ENCODE results near the gene FAM199X. TPM values are rescaled to one million over a fixed set of nuclear protein-coding genes. Genes with fewer than 3 reads are reported as not detected.

Gene FAM199X
- total and polyA plus RNA-seq, 2 experiments from 2014 or later = 9.7 to 16.9 TPM

DNA sequence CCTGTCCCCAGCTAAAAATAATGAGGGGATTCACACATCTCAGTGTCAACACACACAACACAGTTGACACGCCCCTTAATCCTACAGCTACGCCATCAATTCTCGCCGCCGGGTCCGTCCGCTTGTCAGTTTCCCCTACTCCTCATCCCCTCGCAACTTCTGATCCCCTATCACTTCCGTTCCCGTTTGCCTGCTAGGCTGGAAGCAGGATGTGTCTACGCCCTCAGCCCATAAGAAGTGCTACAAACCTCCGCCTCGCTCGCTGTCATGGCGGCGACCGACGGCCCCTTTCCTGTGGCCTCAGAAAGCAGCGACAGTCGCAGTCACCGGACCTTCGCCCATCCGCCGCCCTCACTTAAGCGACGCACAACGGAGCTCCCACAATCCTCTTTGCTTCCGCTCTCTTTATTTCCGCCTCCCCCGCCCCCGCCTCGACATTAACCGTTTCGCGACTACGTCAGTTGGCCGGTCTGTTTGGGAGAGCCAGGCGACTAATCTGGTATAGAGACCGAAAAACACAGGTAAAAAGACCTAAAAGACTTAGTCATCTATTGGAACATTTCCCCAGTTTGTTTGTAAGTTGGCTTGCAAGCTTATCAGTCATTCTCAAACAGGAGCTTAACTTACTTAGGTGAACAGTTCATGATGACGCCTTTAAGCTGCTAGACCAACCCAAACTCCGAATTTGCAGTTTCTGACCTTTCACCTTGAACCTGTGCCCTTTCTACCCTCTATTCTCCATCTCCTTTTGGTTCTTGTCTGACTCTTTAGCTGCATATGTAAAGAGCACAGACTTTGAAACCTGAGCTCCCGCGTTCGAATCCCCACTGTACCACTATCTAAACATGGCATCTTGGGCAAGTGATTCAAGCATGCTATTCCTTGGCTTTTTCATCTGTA, 9.4 kb upstream of the FAM199X start, which contains the start of gene SLC25A53:
Gene SLC25A53, minus strand, starts transcription at position 380 of the 900 bp plus-strand sequence. CDS start 51,752 bp downstream, outside the sequence.
- no peaks in the 10 kb centered on the region for H3K9me3 ChIP-seq (ENCODE audit: low read depth)
- no peaks in the 10 kb centered on the region for H3K36me3 ChIP-seq (ENCODE audit: low read depth)
- peak within 1 kb of the TSS; percentile 92 for H3K4me2 ChIP-seq (ENCODE audit: unreplicated experiment)
- TF ChIP-seq EZH2phosphoT487 (IDR thresholded peaks at IDR 0.05; ENCODE audit: insufficient read depth, low read depth) (no peak), EZH2 (IDR thresholded peaks at IDR 0.05; ENCODE audit: insufficient read depth, poor library complexity, severe bottlenecking) (no peak)
- H3K9ac ChIP-seq = peak within 1 kb of the TSS; percentile 93
- no peaks in the 10 kb centered on the region for H3K9me2 ChIP-seq (ENCODE audit: insufficient read depth)
- H3F3A ChIP-seq (ENCODE audit: insufficient read depth) = no peaks in the 10 kb centered on the region
- peak; percentile 87 for DNase-seq
- in situ Hi-C loops (cut with MboI) = no loop called here
- H3K4me1 ChIP-seq (ENCODE audit: insufficient read depth) = peaks cover 8% of the 10 kb centered on the region; the same call in 1 of the 2 replicates
- H3K79me2 ChIP-seq (ENCODE audit: insufficient read depth) = peaks cover 45% of the 10 kb centered on the region
- WGBS, 2 experiments (ENCODE audit: low coverage in 1 of 2, low lambda C conversion rate in 2 of 2, missing lambda C conversion rate in 2 of 2) = 0 to 1% methylated on average over 30 to 44 of the region's 44 CpGs
- H3K27ac ChIP-seq = peak within 1 kb of the TSS; percentile 95
- peak within 1 kb of the TSS; percentile 97 for H2AFZ ChIP-seq
- no peaks in the 10 kb centered on the region for H3K27me3 ChIP-seq (replicated peaks; ENCODE audit: insufficient read depth)
- no peaks in the 10 kb centered on the region for H4K20me1 ChIP-seq (ENCODE audit: insufficient read depth)
- H3K4me3 ChIP-seq = peak within 1 kb of the TSS; percentile 94

DNA sequence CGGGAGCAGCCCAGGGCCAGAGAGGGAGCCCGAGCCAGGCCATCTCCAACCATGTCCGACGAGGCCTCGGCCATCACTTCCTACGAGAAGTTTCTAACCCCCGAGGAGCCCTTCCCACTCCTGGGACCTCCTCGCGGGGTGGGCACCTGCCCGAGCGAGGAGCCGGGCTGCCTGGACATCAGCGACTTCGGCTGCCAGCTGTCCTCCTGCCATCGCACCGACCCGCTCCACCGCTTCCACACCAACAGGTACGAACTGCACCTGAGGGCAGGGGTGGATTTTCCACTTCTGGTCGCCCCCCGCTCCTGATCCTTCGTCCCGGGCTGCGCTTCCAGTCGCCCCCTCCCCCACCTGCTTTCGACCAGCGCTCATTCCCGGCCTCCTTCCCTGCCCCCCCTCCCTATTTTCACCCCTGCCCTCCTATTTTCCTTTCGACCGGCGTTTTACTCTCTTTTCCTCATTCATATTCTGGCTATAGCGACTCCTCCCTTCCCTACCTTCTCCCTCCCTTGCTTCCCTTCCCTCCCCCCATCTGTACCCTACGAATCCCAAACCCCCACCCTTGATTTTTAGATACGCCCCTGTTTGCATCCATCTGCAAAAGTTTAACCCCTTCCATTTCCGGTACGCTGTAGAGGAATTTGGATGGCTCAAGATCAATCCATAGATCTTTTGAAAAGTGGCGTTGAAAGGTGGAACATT, 633 bp downstream of the FAM199X start:
- H3K9me3 ChIP-seq (ENCODE audit: low read depth) = no peaks in the 10 kb centered on the region
- no peaks in the 10 kb centered on the region for H3K36me3 ChIP-seq (ENCODE audit: low read depth)
- no peaks in the 10 kb centered on the region for H3K27me3 ChIP-seq (replicated peaks; ENCODE audit: insufficient read depth)
- peak overlapping the region; percentile 84 for H3K4me3 ChIP-seq
- H3K4me1 ChIP-seq (ENCODE audit: insufficient read depth) = no peaks in the 10 kb centered on the region
- no peaks in the 10 kb centered on the region for H3K9me2 ChIP-seq (ENCODE audit: insufficient read depth)
- H4K20me1 ChIP-seq (ENCODE audit: insufficient read depth) = no peaks in the 10 kb centered on the region
- H3K9ac ChIP-seq = peak overlapping the region; percentile 89
- in situ Hi-C loops (cut with MboI) = no loop called here
- 2% methylated on average over 4 to 21 of the region's 37 CpGs for WGBS, 2 experiments (ENCODE audit: low coverage in 1 of 2, low lambda C conversion rate in 2 of 2, missing lambda C conversion rate in 2 of 2)
- TF ChIP-seq EZH2phosphoT487 (IDR thresholded peaks at IDR 0.05; ENCODE audit: insufficient read depth, low read depth) (no peak), EZH2 (IDR thresholded peaks at IDR 0.05; ENCODE audit: insufficient read depth, poor library complexity, severe bottlenecking) (no peak)
- peak overlapping the region; percentile 68 for H2AFZ ChIP-seq
- H3K79me2 ChIP-seq (ENCODE audit: insufficient read depth) = peaks cover 56% of the 10 kb centered on the region
- H3K27ac ChIP-seq = peak overlapping the region; percentile 54
- peak overlapping the region; percentile 84 for H3K4me2 ChIP-seq (ENCODE audit: unreplicated experiment)
- peak; percentile 12 for DNase-seq
- no peaks in the 10 kb centered on the region; the same call in 1 of the 2 replicates for H3F3A ChIP-seq (ENCODE audit: insufficient read depth)

DNA sequence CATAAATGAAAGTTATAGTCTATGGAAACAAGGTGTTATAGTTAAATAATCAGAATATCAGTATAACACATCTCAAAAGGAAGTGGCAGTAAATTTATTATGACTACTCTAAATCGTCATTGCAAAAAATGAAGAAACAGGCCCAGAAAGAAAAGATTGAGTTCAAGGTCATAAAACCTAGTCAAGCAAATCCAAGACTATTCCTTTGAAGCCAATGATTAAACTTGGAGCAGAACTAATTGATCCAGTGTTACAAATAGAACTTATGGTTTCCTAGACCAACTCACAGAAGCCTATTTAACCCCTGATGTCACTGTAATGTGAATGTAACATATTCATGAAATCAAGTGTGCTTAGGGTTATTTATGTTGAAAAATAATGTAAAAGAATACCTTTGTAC, 1.9 kb downstream of the FAM199X start:
- Histone ChIP-seq H3K27ac (no peak overlapping the region), H3K4me1 (ENCODE audit: insufficient read depth) (peaks cover 11% of the 10 kb centered on the region; the same call in 1 of the 2 replicates), H4K20me1 (ENCODE audit: insufficient read depth) (no peaks in the 10 kb centered on the region), H3K4me2 (ENCODE audit: unreplicated experiment) (peak overlapping the region; percentile 84), H3K9me3 (ENCODE audit: low read depth) (no peaks in the 10 kb centered on the region), H3K9ac (peak overlapping the region; percentile 89), H2AFZ (no peak overlapping the region), H3K9me2 (ENCODE audit: insufficient read depth) (no peaks in the 10 kb centered on the region), H3F3A (ENCODE audit: insufficient read depth) (no peaks in the 10 kb centered on the region; the same call in none of the 2 replicates), H3K27me3 (replicated peaks; ENCODE audit: insufficient read depth) (no peaks in the 10 kb centered on the region), H3K79me2 (ENCODE audit: insufficient read depth) (peaks cover 68% of the 10 kb centered on the region), H3K4me3 (peak overlapping the region; percentile 84), H3K36me3 (ENCODE audit: low read depth) (no peaks in the 10 kb centered on the region)
- WGBS, 2 experiments (ENCODE audit: low coverage in 1 of 2, low lambda C conversion rate in 2 of 2, missing lambda C conversion rate in 2 of 2) = 0 to 6% methylated on average over 1 of the region's 1 CpG
- TF ChIP-seq EZH2phosphoT487 (IDR thresholded peaks at IDR 0.05; ENCODE audit: insufficient read depth, low read depth) = no peak
- no peak for TF ChIP-seq EZH2 (IDR thresholded peaks at IDR 0.05; ENCODE audit: insufficient read depth, poor library complexity, severe bottlenecking)
- no peak for DNase-seq
- in situ Hi-C loops (cut with MboI) = no loop called here

DNA sequence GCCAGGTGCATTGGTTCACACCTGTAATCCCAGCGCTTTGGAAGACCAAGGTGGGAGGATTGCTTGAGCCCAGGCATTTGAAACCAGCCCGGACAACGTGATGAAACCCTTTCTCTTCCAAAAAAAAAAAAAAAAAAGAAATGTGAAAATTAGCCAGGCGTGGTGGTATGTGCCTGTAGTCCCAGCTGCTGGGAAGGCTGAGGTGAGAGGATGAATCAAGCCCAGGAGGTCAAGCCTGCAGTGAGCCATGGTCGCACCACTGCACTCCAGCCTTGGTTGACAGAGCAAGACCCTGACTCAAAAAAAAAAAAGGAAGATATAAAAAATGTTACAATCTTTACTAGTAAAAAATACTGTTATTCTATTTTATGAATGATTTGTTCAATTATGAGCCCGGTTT, 5.9 kb downstream of the FAM199X start:
- in situ Hi-C loops (cut with MboI) = no loop called here
- WGBS, 2 experiments (ENCODE audit: low coverage in 1 of 2, low lambda C conversion rate in 2 of 2, missing lambda C conversion rate in 2 of 2) = 66 to 71% methylated on average over 5 to 6 of the region's 6 CpGs

More for the DNA sequence above, 5.9 kb downstream of the FAM199X start:
- H3K4me1 ChIP-seq (ENCODE audit: insufficient read depth) = peaks cover 11% of the 10 kb centered on the region; the same call in 1 of the 2 replicates
- H2AFZ ChIP-seq = no peak overlapping the region
- no peak for DNase-seq
- H3K27ac ChIP-seq = peak overlapping the region; percentile 27; the same call in 1 of the 2 replicates
- H4K20me1 ChIP-seq (ENCODE audit: insufficient read depth) = no peaks in the 10 kb centered on the region
- H3K9me3 ChIP-seq (ENCODE audit: low read depth) = no peaks in the 10 kb centered on the region
- no peaks in the 10 kb centered on the region for H3K9me2 ChIP-seq (ENCODE audit: insufficient read depth)
- H3K27me3 ChIP-seq (replicated peaks; ENCODE audit: insufficient read depth) = no peaks in the 10 kb centered on the region
- H3F3A ChIP-seq (ENCODE audit: insufficient read depth) = no peaks in the 10 kb centered on the region; the same call in none of the 2 replicates
- H3K4me2 ChIP-seq (ENCODE audit: unreplicated experiment) = no peak overlapping the region
- no peaks in the 10 kb centered on the region for H3K36me3 ChIP-seq (ENCODE audit: low read depth)
- H3K9ac ChIP-seq = no peak overlapping the region
- no peak for TF ChIP-seq EZH2 (IDR thresholded peaks at IDR 0.05; ENCODE audit: insufficient read depth, poor library complexity, severe bottlenecking)
- no peak for TF ChIP-seq EZH2phosphoT487 (IDR thresholded peaks at IDR 0.05; ENCODE audit: insufficient read depth, low read depth)
- H3K4me3 ChIP-seq = no peak overlapping the region
- H3K79me2 ChIP-seq (ENCODE audit: insufficient read depth) = peaks cover 100% of the 10 kb centered on the region
